Measurements from ENCODE around the gene FKRP. TPM values are rescaled to one million over a fixed set of nuclear protein-coding genes. Genes with fewer than 3 reads are reported as not detected.

The FKRP gene
- total RNA-seq, 1 experiment from 2014 or later, result 24.1 TPM

DNA sequence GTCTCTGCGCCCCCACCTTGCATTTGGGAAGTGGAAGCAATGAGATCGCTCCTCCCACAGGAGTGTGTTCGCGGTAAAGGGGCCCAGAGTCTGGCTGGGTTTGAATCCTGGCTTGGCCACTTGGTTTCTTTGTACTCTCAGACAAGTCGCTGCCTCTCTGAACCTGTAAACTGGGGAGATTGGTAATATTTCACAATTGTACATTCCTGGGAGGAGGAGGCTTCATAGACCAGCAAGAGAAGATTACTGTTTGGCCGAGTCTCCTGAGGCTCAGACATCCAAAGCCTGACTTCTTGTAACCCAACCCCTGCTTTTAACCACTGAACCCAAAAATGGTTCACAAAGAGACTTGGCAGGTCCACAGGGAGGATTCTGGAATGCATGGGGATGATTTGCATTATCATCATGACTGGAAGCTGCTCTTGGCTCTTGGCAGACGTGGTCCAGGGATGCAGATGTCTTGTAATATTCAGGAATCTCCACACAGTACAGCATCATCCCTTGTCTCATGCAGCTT is 14.0 kb downstream of the FKRP start:
- Mint-ChIP-seq H3K27me3 (ENCODE audit: low read depth) (no peaks in the 10 kb centered on the region; the same call in 1 of the 2 replicates), H3K9me3 (no peaks in the 10 kb centered on the region), H3K4me1 (peaks cover 9% of the 10 kb centered on the region), H3K27ac (peak overlapping the region; percentile 39; the same call in 1 of the 2 replicates), H3K36me3 (0 out of 2 replicates have a peak, but pooled peaks cover 2% of the 10 kb centered on the region), H3K4me3 (no peak overlapping the region)
- TF ChIP-seq, protein P1, sequence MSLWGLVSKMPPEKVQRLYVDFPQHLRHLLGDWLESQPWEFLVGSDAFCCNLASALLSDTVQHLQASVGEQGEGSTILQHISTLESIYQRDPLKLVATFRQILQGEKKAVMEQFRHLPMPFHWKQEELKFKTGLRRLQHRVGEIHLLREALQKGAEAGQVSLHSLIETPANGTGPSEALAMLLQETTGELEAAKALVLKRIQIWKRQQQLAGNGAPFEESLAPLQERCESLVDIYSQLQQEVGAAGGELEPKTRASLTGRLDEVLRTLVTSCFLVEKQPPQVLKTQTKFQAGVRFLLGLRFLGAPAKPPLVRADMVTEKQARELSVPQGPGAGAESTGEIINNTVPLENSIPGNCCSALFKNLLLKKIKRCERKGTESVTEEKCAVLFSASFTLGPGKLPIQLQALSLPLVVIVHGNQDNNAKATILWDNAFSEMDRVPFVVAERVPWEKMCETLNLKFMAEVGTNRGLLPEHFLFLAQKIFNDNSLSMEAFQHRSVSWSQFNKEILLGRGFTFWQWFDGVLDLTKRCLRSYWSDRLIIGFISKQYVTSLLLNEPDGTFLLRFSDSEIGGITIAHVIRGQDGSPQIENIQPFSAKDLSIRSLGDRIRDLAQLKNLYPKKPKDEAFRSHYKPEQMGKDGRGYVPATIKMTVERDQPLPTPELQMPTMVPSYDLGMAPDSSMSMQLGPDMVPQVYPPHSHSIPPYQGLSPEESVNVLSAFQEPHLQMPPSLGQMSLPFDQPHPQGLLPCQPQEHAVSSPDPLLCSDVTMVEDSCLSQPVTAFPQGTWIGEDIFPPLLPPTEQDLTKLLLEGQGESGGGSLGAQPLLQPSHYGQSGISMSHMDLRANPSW (CRISPR knock-in tag; conservative IDR thresholded peaks at IDR 0.05; ENCODE audit: low read depth), result no peak
- TF ChIP-seq EMX1 (CRISPR knock-in tag; IDR thresholded peaks at IDR 0.05) (no peak), TCF7 (CRISPR knock-in tag; IDR thresholded peaks at IDR 0.05; ENCODE audit: low read depth) (no peak), ZNF232 (CRISPR knock-in tag; IDR thresholded peaks at IDR 0.05) (no peak)
- TF ChIP-seq, protein P2, sequence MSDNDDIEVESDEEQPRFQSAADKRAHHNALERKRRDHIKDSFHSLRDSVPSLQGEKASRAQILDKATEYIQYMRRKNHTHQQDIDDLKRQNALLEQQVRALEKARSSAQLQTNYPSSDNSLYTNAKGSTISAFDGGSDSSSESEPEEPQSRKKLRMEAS (CRISPR knock-in tag; IDR thresholded peaks at IDR 0.05), result no peak
- DNase-seq (ENCODE audit: low spot score), result no peak
- ChIA-PET POLR2A (no interaction called here), CTCF (interaction anchor here (4.4 kb wide), 1 partner anchor 80 kb away, joined by 33 read pairs; no protein-coding TSS in a partner anchor)
- peak; percentile 23 for ATAC-seq

DNA sequence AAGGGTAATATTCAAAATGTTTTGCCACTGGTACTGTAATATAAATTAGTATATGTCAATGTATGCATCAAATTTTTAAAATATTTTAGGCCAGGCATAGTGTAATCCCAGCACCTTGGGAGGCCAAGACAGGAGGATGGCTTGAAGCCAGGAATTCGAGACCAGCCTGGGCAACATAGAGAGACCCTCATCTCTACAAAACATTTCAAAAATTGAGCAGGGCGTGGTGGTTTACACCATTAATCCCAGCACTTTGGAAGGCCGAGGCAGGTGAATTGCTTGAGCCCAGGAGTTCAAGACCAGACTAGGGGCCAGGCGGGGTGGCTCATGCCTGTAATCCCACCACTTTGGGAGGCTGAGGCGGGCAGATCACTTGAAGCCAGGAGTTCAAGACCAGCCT is 14.5 kb downstream of the FKRP start:
- H3K27me3 Mint-ChIP-seq (ENCODE audit: low read depth), result no peaks in the 10 kb centered on the region; the same call in 1 of the 2 replicates
- ChIA-PET CTCF (interaction anchor here (4.4 kb wide), 1 partner anchor 79 kb away, joined by 33 read pairs; no protein-coding TSS in a partner anchor), POLR2A (no interaction called here)
- H3K4me3 Mint-ChIP-seq, result no peak overlapping the region
- DNase-seq (ENCODE audit: low spot score) (no peak), ATAC-seq (no peak)
- H3K4me1 Mint-ChIP-seq, result peaks cover 9% of the 10 kb centered on the region
- H3K27ac Mint-ChIP-seq, result no peak overlapping the region
- no peaks in the 10 kb centered on the region for H3K9me3 Mint-ChIP-seq
- 0 out of 2 replicates have a peak, but pooled peaks cover 2% of the 10 kb centered on the region for H3K36me3 Mint-ChIP-seq
- TF ChIP-seq ZNF317 (CRISPR knock-in tag; IDR thresholded peaks at IDR 0.05; ENCODE audit: borderline replicate concordance, low read depth) (no peak), FOXP1 (CRISPR knock-in tag; IDR thresholded peaks at IDR 0.05; ENCODE audit: borderline replicate concordance) (no peak), ZNF512 (CRISPR knock-in tag; IDR thresholded peaks at IDR 0.05; ENCODE audit: borderline replicate concordance) (no peak), ZNF423 (CRISPR knock-in tag; IDR thresholded peaks at IDR 0.05) (no peak), SMAD4 (CRISPR knock-in tag; IDR thresholded peaks at IDR 0.05) (no peak), JAZF1 (CRISPR knock-in tag; IDR thresholded peaks at IDR 0.05) (no peak), ZBTB21 (CRISPR knock-in tag; IDR thresholded peaks at IDR 0.05; ENCODE audit: borderline replicate concordance) (no peak), ARID4B (CRISPR knock-in tag; IDR thresholded peaks at IDR 0.05; ENCODE audit: borderline replicate concordance) (no peak), MLX (CRISPR knock-in tag; IDR thresholded peaks at IDR 0.05) (no peak), ERG (CRISPR knock-in tag; IDR thresholded peaks at IDR 0.05) (no peak), OVOL2 (CRISPR knock-in tag; IDR thresholded peaks at IDR 0.05; ENCODE audit: borderline replicate concordance) (no peak), SOX15 (CRISPR knock-in tag; IDR thresholded peaks at IDR 0.05) (no peak), TEAD4 (CRISPR knock-in tag; IDR thresholded peaks at IDR 0.05) (no peak), SMAD3 (CRISPR knock-in tag; IDR thresholded peaks at IDR 0.05; ENCODE audit: borderline replicate concordance) (no peak), SP1 (CRISPR knock-in tag; conservative IDR thresholded peaks at IDR 0.05) (no peak)
- TF ChIP-seq, protein P3, sequence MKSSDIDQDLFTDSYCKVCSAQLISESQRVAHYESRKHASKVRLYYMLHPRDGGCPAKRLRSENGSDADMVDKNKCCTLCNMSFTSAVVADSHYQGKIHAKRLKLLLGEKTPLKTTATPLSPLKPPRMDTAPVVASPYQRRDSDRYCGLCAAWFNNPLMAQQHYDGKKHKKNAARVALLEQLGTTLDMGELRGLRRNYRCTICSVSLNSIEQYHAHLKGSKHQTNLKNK (CRISPR knock-in tag; IDR thresholded peaks at IDR 0.05), result no peak
- TF ChIP-seq, protein P4, sequence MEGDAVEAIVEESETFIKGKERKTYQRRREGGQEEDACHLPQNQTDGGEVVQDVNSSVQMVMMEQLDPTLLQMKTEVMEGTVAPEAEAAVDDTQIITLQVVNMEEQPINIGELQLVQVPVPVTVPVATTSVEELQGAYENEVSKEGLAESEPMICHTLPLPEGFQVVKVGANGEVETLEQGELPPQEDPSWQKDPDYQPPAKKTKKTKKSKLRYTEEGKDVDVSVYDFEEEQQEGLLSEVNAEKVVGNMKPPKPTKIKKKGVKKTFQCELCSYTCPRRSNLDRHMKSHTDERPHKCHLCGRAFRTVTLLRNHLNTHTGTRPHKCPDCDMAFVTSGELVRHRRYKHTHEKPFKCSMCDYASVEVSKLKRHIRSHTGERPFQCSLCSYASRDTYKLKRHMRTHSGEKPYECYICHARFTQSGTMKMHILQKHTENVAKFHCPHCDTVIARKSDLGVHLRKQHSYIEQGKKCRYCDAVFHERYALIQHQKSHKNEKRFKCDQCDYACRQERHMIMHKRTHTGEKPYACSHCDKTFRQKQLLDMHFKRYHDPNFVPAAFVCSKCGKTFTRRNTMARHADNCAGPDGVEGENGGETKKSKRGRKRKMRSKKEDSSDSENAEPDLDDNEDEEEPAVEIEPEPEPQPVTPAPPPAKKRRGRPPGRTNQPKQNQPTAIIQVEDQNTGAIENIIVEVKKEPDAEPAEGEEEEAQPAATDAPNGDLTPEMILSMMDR (IDR thresholded peaks at IDR 0.05), result no peak
